Muscle of back (tissue), 11 donors: ENCODE data around the gene ROR1. TPM values are rescaled to one million over a fixed set of nuclear protein-coding genes. Genes with fewer than 3 reads are reported as not detected.

Experiments used
- DNase-seq, 3 donors: peaks; one replicate each; pipeline versions ENCODE4 v3.0.0 to v3.0.0-alpha.2; 2013
- polyA plus RNA-seq, 10 donors: library from polyadenylated mRNA; unstranded; fragments of 120-200 nt; gene quantifications; one replicate each; pipeline ENCODE4 v1.2.1, GENCODE V29; 2013; ENCODE audit not compliant: insufficient read length in 10 of 10

Gene ROR1
- polyA plus RNA-seq, 10 donors, result 10.4 to 26.5 (median 14.0) TPM

GRCh38 chr1:63877021-63877767 is 103.4 kb downstream of the ROR1 start:
- DNase-seq, result no peak

- DNase-seq, result no peak
These were observed 104.0 kb downstream of the ROR1 start for GRCh38 chr1:63877816-63878215.

DNA sequence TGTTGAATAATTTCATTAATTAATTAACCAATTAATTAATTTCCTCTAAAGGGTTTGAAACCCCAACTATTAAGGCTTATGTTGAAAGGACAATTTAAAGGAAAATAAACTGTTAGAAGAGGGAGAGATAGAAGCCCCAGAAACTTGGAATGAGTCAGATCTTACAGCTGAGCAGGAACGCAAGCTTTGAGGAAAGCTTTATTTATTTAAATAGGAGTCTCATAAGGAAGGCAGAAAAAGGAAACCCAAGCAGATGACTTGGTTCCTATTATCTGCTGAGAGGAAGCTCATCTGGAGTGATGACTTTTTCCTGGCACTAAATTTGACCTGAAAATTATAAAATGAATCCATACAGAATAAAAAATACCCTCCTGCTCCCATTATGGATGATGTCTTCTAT is 105.1 kb downstream of the ROR1 start:
- DNase-seq, result no peak

GRCh38 chr1:63880958-63881576 is 107.2 kb downstream of the ROR1 start:
- peak in 1 of 3 donors; percentile 49 for DNase-seq

DNA sequence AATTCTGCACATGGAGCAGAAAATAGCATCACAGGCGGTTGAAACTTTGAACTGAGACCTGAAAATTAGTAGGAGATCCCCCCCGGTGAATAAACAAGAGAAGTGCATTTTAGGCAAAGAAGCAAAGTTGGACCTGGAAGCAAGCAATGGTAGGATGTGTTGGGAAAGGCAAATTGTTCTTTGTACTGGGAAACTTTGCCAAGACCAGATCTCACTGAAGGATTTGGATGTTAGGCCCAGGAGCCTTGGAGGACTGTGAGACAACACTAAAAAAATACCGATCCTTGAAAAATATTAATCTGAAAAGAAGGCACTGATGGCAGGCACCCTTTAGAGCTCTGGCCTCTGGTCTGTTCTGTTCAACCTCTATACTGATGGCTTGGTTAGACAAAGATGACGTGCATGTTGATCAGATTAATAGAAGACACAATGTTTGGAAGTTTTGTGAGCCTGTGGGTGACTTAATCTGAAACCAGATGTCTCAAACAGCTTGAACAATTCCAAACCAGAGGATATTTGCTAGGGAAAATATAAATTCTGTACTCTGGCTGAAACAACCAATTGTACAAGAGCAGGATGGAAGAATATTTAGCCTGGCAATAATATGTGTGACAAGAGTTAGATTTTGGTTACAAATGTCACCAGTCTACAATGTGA is 108.4 kb downstream of the ROR1 start:
- peak; percentile 31 to 63 (median 36) for DNase-seq

DNA sequence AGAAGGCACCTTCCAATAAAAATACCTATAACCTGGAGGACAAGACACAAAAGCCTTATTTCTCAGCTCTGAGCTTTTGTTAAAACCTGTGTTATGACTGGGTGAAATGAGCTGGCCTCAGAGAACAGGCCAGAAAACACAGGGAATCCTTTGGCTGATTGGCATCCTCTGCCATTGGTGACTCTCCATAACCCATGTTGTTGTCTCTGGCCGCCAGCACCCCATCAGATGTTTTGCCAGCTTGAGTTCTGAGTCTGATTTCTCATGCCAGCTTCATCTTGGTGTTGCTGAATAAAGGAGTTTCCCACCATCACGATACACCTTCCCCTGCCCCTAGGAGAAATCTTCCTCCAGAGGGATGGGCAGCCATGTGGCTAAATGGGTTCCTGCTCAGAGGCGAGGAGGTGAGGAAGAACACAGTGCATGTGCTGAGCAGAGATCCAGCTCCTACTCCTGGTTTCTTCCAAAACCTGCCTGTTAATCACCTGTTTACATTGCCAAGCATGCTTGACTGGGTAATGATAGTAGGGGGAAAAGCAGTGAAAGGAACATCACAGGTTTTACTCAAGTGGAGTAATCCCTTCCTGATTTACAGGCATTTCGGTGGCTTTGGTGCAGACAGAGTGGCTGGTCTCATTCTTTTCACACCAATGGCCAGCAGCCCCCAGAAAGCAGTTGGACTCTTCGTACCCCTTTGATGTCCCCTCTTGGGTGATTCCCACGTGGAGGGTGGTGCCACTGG is 109.8 kb downstream of the ROR1 start:
- no peak for DNase-seq

DNA sequence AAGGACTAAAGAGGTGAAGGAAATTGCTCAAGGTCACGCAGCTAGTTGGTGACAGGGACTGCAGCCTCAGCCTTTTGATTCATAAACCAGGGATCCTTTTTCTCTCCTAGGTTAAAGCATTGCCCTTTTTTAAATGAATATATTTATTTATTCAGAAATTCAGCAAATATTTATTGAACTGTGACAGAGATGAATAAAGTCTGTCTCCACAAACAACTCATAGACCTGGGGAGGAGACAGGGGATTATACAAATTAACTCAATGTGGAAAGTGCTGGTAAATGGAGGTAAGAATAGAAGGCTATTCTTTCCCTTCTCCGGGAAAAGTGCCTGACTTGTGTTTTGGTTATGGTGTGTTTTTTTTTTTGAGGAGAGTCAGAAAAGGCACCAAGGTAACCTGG is 110.7 kb downstream of the ROR1 start:
- DNase-seq, result no peak

GRCh38 chr1:63885899-63886298 is 112.1 kb downstream of the ROR1 start:
- DNase-seq, result no peak

DNA sequence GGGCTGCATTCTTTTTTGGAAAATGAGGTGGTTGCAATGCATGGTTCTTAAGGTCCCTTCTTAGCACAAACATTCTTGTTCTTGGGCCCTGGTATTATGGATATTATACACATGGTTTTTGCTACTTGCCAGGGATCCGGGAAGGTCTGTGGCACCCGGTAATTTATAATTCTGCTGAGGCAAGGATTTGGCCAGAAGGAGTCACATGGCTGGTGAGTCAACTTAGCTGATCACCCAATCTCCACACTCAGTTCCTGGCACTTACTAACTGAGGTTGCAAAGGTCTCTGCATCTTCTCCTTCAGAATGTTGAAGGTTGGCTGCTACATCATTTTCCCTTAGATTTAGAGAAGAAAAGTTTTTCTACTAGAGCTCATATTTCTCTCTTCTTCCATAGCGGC is 112.5 kb downstream of the ROR1 start:
- no peak for DNase-seq

GRCh38 chr1:63887809-63888208 is 114.0 kb downstream of the ROR1 start:
- DNase-seq, result no peak

DNA sequence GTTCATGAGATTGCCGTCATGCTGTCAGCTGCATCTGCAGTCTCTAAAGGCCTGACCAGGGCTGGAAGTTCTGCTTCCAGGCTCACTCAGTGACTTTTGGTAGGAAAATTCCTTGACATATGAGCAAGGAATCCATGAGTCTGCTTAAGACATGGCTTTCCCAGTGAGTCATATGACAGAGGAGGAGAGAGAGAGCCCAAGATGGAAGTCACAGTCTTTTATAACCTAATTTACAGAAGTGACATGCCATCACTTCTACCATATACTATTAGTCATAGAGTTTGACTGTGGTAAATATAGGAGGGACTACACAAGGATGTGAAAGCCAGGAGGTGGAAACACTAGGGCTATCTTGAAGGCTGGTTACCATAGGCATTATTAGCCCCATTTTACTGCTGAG is 115.2 kb downstream of the ROR1 start:
- no peak for DNase-seq

GRCh38 chr1:63890468-63890867 is 116.7 kb downstream of the ROR1 start:
- DNase-seq, result no peak

- no peak for DNase-seq
These were observed 117.4 kb downstream of the ROR1 start for GRCh38 chr1:63891060-63891690.

GRCh38 chr1:63892632-63893395 is 119.0 kb downstream of the ROR1 start:
- peak in 2 of 3 donors; percentile 37 to 56 for DNase-seq

GRCh38 chr1:63893976-63894375 is 120.2 kb downstream of the ROR1 start:
- no peak for DNase-seq

DNA sequence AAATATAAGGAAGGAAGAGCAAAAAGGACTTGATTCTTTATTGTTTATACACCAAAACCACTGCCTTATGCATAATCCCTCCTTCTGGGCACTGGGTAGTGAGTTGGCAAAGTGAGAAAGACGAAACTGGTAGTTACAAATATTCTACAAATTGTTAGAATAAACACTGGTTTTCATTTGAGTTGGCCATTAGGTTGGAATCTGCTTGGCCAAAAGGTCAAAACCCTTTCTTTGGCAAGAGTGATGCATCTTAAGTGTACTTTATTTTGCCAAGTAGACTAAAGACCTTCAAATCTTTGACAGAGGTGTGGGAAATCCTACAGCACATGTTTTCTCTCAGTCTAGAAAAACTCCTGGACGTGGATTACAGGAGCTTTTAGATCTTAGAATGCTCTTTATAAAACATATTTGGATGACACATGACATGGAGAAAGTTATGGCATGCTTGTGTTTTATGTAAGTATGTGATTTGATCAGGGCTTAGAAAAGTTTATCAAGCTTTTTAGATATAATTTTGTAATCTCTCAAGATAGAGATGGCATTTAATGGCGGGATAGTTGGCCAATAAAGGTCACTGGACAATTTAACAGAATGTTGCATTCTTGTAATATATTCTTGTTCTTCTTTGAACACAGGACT is 120.9 kb downstream of the ROR1 start:
- DNase-seq, result no peak

DNA sequence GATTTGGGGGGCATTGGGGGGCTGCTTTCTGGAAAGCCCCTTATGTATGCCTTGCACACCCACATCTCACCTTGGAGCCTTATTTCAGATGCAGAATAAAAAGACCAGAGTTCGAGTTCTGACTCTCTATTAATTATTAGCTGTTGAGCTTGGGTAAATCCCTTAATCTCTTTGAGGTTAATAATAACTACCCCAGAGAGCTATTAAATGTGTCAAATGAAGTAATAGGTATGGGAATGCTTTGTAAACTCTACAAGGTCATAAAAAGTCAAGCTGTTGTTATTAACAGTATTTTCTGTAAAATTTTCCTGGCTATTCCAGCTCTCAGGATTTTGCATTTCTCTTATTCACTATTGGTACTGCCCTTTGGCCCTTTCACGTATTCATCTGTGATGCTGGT is 122.9 kb downstream of the ROR1 start:
- DNase-seq, result no peak

GRCh38 chr1:63898428-63899196 is 124.8 kb downstream of the ROR1 start:
- DNase-seq, result peak in 1 of 3 donors; percentile 54

GRCh38 chr1:63901094-63901493 is 127.3 kb downstream of the ROR1 start:
- DNase-seq, result no peak
